ENCODE measurements around the gene TECPR2.

- peak; percentile 99 for TF ChIP-seq CTCF (IDR thresholded peaks at IDR 0.05; ENCODE audit: low read depth, low read length, poor library complexity, severe bottlenecking)
- TF ChIP-seq EZH2phosphoT487 (IDR thresholded peaks at IDR 0.05; ENCODE audit: borderline replicate concordance, low read length): no peak
Observed at GRCh38 chr14:102314242-102315011, 48.3 kb upstream of the TECPR2 start.

Data from DOHH2 (cell line).